ENCODE measurements around the gene GNA12. TPM values are rescaled to one million over a fixed set of nuclear protein-coding genes. Genes with fewer than 3 reads are reported as not detected.

GNA12 gene
- total RNA-seq, 1 donor from 2014 or later, result 34.7 TPM

DNA sequence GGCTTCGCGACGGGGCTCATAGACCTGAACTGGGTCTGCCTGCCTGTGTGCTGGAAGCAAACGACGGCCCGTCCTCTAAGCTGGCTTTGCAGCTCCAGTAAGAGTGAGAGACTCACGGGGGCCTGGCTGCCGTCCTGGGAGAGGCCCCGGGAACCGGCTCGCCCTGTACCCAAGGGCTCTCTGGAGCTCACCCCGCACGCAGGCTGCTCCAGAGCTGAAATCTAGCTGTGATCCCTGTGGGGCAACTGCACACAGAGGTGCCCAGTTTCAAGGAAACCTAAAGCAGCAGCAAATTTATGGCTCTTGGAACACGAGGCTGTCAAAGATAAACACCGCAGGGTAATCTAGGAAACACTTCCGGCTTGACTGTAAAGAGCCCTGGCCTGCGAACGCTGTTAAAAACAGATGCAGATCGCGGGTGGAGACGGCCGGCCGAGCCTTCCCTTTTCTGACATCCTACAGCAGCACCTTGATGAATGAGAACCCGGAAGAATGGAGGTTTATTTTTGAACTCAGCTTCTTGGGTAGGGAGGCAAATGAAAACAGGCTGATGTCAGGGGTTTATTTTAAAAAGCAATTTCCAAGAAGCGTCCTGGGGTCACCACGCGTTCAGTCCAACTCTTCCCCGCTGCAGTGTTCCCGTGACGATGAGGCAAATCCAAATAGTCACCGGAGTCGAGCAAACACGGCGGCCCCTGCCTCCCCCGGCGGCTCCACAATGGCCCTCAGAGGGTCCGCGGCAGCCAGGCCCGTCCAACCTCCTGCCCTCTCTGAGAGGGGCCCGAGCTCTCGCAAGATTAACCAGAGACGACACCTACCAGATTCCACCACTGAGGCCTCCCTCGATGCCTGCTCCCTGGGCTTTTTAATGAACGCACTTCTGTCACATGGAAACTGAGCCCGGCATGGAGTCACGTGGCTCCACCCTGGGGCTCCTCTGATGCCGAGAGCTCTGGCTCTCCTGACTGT is 126.5 kb downstream of the GNA12 start:
- Mint-ChIP-seq H3K9me3 (no peaks in the 10 kb centered on the region), H3K27ac (peak overlapping the region; percentile 81), H3K27me3 (ENCODE audit: insufficient read depth, low read depth) (peaks cover 4% of the 10 kb centered on the region), H3K4me1 (peaks cover 35% of the 10 kb centered on the region), H3K36me3 (peaks cover 20% of the 10 kb centered on the region), H3K4me3 (no peak overlapping the region)
- TF ChIP-seq EZH2 (IDR thresholded peaks at IDR 0.05), result no peak
- no peak for TF ChIP-seq EZH2phosphoT487 (IDR thresholded peaks at IDR 0.05)
- TF ChIP-seq, protein P1, sequence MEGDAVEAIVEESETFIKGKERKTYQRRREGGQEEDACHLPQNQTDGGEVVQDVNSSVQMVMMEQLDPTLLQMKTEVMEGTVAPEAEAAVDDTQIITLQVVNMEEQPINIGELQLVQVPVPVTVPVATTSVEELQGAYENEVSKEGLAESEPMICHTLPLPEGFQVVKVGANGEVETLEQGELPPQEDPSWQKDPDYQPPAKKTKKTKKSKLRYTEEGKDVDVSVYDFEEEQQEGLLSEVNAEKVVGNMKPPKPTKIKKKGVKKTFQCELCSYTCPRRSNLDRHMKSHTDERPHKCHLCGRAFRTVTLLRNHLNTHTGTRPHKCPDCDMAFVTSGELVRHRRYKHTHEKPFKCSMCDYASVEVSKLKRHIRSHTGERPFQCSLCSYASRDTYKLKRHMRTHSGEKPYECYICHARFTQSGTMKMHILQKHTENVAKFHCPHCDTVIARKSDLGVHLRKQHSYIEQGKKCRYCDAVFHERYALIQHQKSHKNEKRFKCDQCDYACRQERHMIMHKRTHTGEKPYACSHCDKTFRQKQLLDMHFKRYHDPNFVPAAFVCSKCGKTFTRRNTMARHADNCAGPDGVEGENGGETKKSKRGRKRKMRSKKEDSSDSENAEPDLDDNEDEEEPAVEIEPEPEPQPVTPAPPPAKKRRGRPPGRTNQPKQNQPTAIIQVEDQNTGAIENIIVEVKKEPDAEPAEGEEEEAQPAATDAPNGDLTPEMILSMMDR (IDR thresholded peaks at IDR 0.05), result no peak
- Histone ChIP-seq H3K79me2 (ENCODE audit: low read depth) (no peaks in the 10 kb centered on the region), H3K4me1 (no peaks in the 10 kb centered on the region), H4K20me1 (ENCODE audit: low read depth) (no peaks in the 10 kb centered on the region), H3K27me3 (no peaks in the 10 kb centered on the region), H3K9me3 (ENCODE audit: low read depth) (no peaks in the 10 kb centered on the region), H3K27ac (no peak overlapping the region), H2AFZ (replicated peaks) (no peak overlapping the region), H3K9ac (no peak overlapping the region), H3K4me2 (no peak overlapping the region), H3K36me3 (no peaks in the 10 kb centered on the region), H3K4me3 (no peak overlapping the region), H3F3A (ENCODE audit: low read depth) (no peaks in the 10 kb centered on the region)
- DNase-seq (ENCODE audit: low spot score), result no peak

DNA sequence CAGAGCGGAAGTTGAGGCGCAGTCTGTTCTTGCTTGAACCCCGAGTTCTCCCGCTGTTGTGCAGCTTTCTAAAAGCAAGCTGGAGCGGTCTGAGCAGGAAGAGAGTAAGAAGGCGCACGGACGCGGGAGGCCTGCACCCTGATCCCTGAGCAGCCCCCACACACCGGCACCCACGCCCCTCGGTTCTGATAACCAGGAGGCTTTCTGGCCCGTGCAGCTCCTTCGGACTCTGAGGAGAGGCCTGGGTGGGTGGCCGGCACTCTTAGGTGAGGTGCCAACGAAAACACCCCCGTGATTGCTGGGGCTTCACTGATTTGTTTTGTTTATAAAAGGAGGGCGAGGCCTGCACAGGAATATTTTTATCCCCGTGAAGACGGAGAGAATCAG is 127.2 kb downstream of the GNA12 start:
- Histone ChIP-seq H3K79me2 (ENCODE audit: low read depth) (no peaks in the 10 kb centered on the region), H3K9ac (no peak overlapping the region), H3K27me3 (no peaks in the 10 kb centered on the region), H3K9me3 (ENCODE audit: low read depth) (no peaks in the 10 kb centered on the region), H2AFZ (replicated peaks) (no peak overlapping the region), H3K4me2 (no peak overlapping the region), H3K27ac (no peak overlapping the region), H3F3A (ENCODE audit: low read depth) (no peaks in the 10 kb centered on the region), H3K36me3 (no peaks in the 10 kb centered on the region), H3K4me1 (no peaks in the 10 kb centered on the region), H3K4me3 (no peak overlapping the region), H4K20me1 (ENCODE audit: low read depth) (no peaks in the 10 kb centered on the region)
- TF ChIP-seq EZH2phosphoT487 (IDR thresholded peaks at IDR 0.05), result no peak
- TF ChIP-seq, protein P1 (IDR thresholded peaks at IDR 0.05), result no peak
- TF ChIP-seq EZH2 (IDR thresholded peaks at IDR 0.05), result no peak
- peak overlapping the region; percentile 64 for H3K4me3 Mint-ChIP-seq
- H3K27me3 Mint-ChIP-seq (ENCODE audit: insufficient read depth, low read depth), result peaks cover 4% of the 10 kb centered on the region
- no peak for DNase-seq (ENCODE audit: low spot score)
- peak overlapping the region; percentile 88 for H3K27ac Mint-ChIP-seq
- H3K4me1 Mint-ChIP-seq, result peaks cover 35% of the 10 kb centered on the region
- H3K36me3 Mint-ChIP-seq, result peaks cover 20% of the 10 kb centered on the region
- H3K9me3 Mint-ChIP-seq, result no peaks in the 10 kb centered on the region

DNA sequence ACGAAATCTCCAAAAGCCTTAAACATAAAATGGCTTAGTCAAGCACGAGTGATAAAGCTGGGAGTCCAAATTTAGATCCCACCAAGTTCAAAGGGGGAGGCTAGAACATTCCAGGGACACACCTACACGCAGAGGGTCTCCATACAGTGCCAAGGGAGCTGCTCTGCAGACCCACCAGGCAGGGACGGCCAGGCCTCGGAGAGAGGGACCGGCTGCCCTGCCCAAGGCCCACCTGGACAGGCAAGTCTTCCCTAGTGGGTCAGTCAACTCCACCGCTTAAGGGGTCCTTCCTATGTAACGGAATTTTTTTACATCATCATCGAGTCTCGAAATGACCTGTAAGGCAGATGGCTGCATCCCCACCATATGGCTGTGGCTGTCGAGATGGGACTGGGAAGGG is 127.6 kb downstream of the GNA12 start:
- peak overlapping the region; percentile 64 for H3K4me3 Mint-ChIP-seq
- Histone ChIP-seq H3K4me1 (no peaks in the 10 kb centered on the region), H4K20me1 (ENCODE audit: low read depth) (no peaks in the 10 kb centered on the region), H3K36me3 (no peaks in the 10 kb centered on the region), H3K4me2 (no peak overlapping the region), H3K4me3 (no peak overlapping the region), H3F3A (ENCODE audit: low read depth) (no peaks in the 10 kb centered on the region), H3K9me3 (ENCODE audit: low read depth) (no peaks in the 10 kb centered on the region), H3K79me2 (ENCODE audit: low read depth) (no peaks in the 10 kb centered on the region), H3K27me3 (no peaks in the 10 kb centered on the region), H2AFZ (replicated peaks) (no peak overlapping the region), H3K9ac (no peak overlapping the region), H3K27ac (no peak overlapping the region)
- peaks cover 35% of the 10 kb centered on the region for H3K4me1 Mint-ChIP-seq
- H3K27ac Mint-ChIP-seq, result peak overlapping the region; percentile 88
- peaks cover 20% of the 10 kb centered on the region for H3K36me3 Mint-ChIP-seq
- TF ChIP-seq EZH2phosphoT487 (IDR thresholded peaks at IDR 0.05) (no peak), EZH2 (IDR thresholded peaks at IDR 0.05) (no peak)
- TF ChIP-seq, protein P1 (IDR thresholded peaks at IDR 0.05), result no peak
- peaks cover 3% of the 10 kb centered on the region for H3K27me3 Mint-ChIP-seq (ENCODE audit: insufficient read depth, low read depth)
- no peak for DNase-seq (ENCODE audit: low spot score)
- no peaks in the 10 kb centered on the region for H3K9me3 Mint-ChIP-seq

Data from neural progenitor cell (in vitro differentiated cells).